Fibroblast of lung (primary cell): ENCODE measurements around the gene CDH4. TPM values are rescaled to one million over a fixed set of nuclear protein-coding genes. Genes with fewer than 3 reads are reported as not detected.

Experiments used
- DNase-seq, 2 donors: peaks; one replicate each; pipeline versions ENCODE4 v3.0.0 to v3.0.0-alpha.2; 2010; ENCODE audit warnings: low read depth in 2 of 2
- H2AFZ ChIP-seq: 2 replicates; pipeline ENCODE4 v1.5.1; 2012; ENCODE audit warnings: low read length, control low read depth, inconsistent platforms
- H3K27ac ChIP-seq: 2 replicates; pipeline ENCODE4 v1.5.1; 2011; ENCODE audit warnings: low read length, control low read depth; ENCODE audit not compliant: insufficient read depth
- H3K27me3 ChIP-seq: 2 replicates; pipeline ENCODE4 v1.5.1; 2011; ENCODE audit warnings: mild to moderate bottlenecking, low read length; ENCODE audit not compliant: control insufficient read depth, insufficient read depth
- H3K36me3 ChIP-seq: 2 replicates; pipeline ENCODE4 v1.5.1; 2011; ENCODE audit warnings: low read length; ENCODE audit not compliant: control insufficient read depth, insufficient read depth
- H3K4me1 ChIP-seq: 2 replicates; pipeline ENCODE4 v1.5.1; 2011; ENCODE audit warnings: low read length; ENCODE audit not compliant: control insufficient read depth, insufficient read depth; ENCODE audit errors: extremely low read depth
- H3K4me2 ChIP-seq: 2 replicates; pipeline ENCODE4 v1.5.1; 2011; ENCODE audit warnings: low read length, control low read depth; ENCODE audit not compliant: insufficient read depth; ENCODE audit errors: extremely low read depth
- H3K4me3 ChIP-seq, 4 experiments: fragments of 200-600 bp in 1 of 4; sonication (generic) in 1 of 4; replicated peaks in 1 of 4; 2 replicates each; pipeline ENCODE4 v1.5.1; 2011 to 2016; ENCODE audit warnings: low read length in 4 of 4, low read depth in 3 of 4, mild to moderate bottlenecking in 3 of 4, control low read depth in 2 of 4, inconsistent platforms in 1 of 4, mixed read lengths in 1 of 4; ENCODE audit not compliant: insufficient read depth in 1 of 4; ENCODE audit errors: control extremely low read depth in 1 of 4
- H3K79me2 ChIP-seq: 2 replicates; pipeline ENCODE4 v1.5.1; 2012; ENCODE audit warnings: mild to moderate bottlenecking, low read length, inconsistent platforms; ENCODE audit not compliant: control insufficient read depth, insufficient read depth
- H3K9ac ChIP-seq: 2 replicates; pipeline ENCODE4 v1.5.1; 2011; ENCODE audit warnings: mild to moderate bottlenecking, low read length, control low read depth; ENCODE audit not compliant: insufficient read depth
- H3K9me3 ChIP-seq: 2 replicates; pipeline ENCODE4 v1.5.1; 2012; ENCODE audit warnings: low read depth, low read length; ENCODE audit not compliant: control insufficient read depth, insufficient read depth
- H4K20me1 ChIP-seq: 2 replicates; pipeline ENCODE4 v1.5.1; 2011; ENCODE audit warnings: low read length; ENCODE audit not compliant: control insufficient read depth, insufficient read depth; ENCODE audit errors: extremely low read depth
- EZH2 ChIP-seq: IDR thresholded peaks from 2 replicates; pipeline ENCODE4 v1.5.1; 2012; ENCODE audit warnings: low read length, control low read depth, mild to moderate bottlenecking; ENCODE audit errors: missing control alignments
- polyA plus RNA-seq, 2 donors: library from polyadenylated mRNA; depleted of rRNA in 1 of 2; stranded (reverse) in 1 of 2; unstranded in 1 of 2; fragments of >200 nt; gene quantifications; 2 replicates each; pipeline ENCODE4 v1.2.1, GENCODE V29; 2011 to 2012; ENCODE audit warnings: missing spikeins in 1 of 2
- total RNA-seq: library from RNA; depleted of rRNA; stranded (reverse); fragments of >200 nt; gene quantifications from 2 replicates; pipeline ENCODE4 v1.2.1, GENCODE V29; 2014
- TF ChIP-seq, protein P1 (sequence below), 2 donors: IDR thresholded peaks in 1 of 2; conservative IDR thresholded peaks in 1 of 2; 1 replicate in 1 of 2; 2 replicates in 1 of 2; pipeline ENCODE4 v1.5.1; 2011 to 2012; ENCODE audit warnings: low read length in 2 of 2, control low read depth in 1 of 2, inconsistent platforms in 1 of 2, low read depth in 1 of 2, mild to moderate bottlenecking in 1 of 2

The CDH4 gene
- total and polyA plus RNA-seq, 2 donors (not counting 1 experiment from before 2014, with no cell fraction given) = 4.8 to 6.8 TPM

DNA sequence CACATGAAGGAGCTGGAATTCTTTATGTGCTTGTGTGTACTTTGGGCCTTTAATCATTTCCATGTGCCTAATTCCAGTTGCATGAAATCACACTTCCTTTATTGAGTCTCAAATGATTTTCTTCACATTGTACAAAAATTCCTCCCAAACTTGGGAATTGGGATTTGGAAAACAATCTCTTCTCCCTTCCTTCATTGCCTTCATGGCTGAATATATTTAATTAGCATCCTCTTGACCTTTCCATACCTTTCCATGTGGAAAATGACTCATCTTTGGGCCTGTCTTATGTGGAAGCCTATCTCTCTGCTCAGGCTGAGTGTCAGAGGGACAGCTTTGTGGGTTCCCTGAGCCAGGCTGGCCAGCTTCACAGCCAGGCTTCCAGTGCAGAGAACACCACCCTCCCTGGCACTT is 33.0 kb upstream of the CDH4 start:
- no peak overlapping the region for H3K4me3 ChIP-seq
- H3K27me3 ChIP-seq = peaks cover 10% of the 10 kb centered on the region
- TF ChIP-seq, protein P1, sequence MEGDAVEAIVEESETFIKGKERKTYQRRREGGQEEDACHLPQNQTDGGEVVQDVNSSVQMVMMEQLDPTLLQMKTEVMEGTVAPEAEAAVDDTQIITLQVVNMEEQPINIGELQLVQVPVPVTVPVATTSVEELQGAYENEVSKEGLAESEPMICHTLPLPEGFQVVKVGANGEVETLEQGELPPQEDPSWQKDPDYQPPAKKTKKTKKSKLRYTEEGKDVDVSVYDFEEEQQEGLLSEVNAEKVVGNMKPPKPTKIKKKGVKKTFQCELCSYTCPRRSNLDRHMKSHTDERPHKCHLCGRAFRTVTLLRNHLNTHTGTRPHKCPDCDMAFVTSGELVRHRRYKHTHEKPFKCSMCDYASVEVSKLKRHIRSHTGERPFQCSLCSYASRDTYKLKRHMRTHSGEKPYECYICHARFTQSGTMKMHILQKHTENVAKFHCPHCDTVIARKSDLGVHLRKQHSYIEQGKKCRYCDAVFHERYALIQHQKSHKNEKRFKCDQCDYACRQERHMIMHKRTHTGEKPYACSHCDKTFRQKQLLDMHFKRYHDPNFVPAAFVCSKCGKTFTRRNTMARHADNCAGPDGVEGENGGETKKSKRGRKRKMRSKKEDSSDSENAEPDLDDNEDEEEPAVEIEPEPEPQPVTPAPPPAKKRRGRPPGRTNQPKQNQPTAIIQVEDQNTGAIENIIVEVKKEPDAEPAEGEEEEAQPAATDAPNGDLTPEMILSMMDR (conservative IDR thresholded peaks at IDR 0.05 in 1 of 2, IDR thresholded peaks at IDR 0.05 in 1 of 2; ENCODE audit: low read depth in 1 of 2, low read length in 2 of 2) = no peak
- no peak for TF ChIP-seq EZH2
- DNase-seq = peak; percentile 12 to 59
- no peaks in the 10 kb centered on the region for H3K79me2 ChIP-seq
- peaks cover 6% of the 10 kb centered on the region for H3K4me1 ChIP-seq
- no peak overlapping the region for H3K27ac ChIP-seq
- H4K20me1 ChIP-seq = no peaks in the 10 kb centered on the region
- H3K9me3 ChIP-seq = no peaks in the 10 kb centered on the region
- H3K9ac ChIP-seq = no peak overlapping the region
- no peak overlapping the region for H3K4me2 ChIP-seq
- H3K36me3 ChIP-seq = no peaks in the 10 kb centered on the region
- no peak overlapping the region for H2AFZ ChIP-seq

DNA sequence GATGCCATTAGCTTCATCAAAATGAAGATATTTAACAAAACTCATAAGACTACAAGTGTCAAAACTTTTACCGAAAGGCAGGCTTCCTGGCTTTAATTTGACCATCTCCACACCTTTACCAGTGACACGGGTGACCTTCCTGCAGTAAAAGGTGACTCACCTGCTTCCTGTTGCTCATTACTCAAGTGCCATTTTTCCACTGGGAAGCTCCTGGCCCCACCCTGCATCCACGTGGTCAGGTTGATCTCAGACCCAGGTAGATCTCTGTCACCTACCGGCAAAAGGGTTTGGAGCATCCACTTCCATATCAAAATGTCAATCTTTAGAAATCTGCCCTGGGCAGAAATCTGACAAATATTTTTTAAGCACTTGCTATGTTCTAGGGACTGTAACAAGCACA is 31.9 kb upstream of the CDH4 start:
- TF ChIP-seq, protein P1 (conservative IDR thresholded peaks at IDR 0.05 in 1 of 2, IDR thresholded peaks at IDR 0.05 in 1 of 2; ENCODE audit: low read depth in 1 of 2, low read length in 2 of 2) = no peak
- TF ChIP-seq EZH2 = no peak
- DNase-seq = no peak
- Histone ChIP-seq H3K9ac (no peak overlapping the region), H3K9me3 (no peaks in the 10 kb centered on the region), H2AFZ (no peak overlapping the region), H3K4me1 (peaks cover 6% of the 10 kb centered on the region), H3K4me3 (no peak overlapping the region), H4K20me1 (no peaks in the 10 kb centered on the region), H3K79me2 (no peaks in the 10 kb centered on the region), H3K27me3 (peaks cover 10% of the 10 kb centered on the region), H3K36me3 (no peaks in the 10 kb centered on the region), H3K4me2 (no peak overlapping the region), H3K27ac (no peak overlapping the region)

DNA sequence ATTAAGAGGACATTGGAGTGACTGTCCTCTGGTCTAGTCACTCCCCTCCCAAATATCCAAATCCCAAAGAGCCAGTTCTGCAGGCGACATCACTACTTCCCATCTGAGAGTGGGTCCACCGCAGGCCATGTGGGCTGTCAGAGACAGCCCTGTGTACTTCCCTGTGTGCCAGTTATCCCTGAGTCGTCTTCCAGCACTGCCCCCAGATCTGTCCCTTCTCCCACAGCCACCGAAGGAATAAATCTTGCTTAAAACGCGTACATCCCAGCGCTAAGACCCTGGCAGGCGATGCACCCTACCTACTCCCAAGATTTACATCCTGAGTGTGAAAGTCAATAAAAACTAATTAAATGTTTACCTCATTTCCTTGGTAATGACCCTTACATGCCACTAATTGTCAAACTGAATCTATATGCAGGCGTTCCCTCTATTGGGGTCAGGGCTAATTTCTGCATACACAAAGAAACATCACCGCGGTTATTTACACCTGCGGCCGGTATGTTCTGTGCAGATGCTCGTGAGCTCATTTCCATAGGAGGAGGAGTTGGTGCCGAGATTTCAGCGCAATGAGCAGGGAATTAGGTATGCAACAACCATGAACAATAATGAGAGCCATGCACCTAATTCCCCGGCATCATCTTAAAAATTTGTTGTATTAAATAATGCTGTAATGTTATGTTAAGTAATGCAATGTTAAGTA is 31.3 kb upstream of the CDH4 start:
- H2AFZ ChIP-seq = no peak overlapping the region
- H3K36me3 ChIP-seq = no peaks in the 10 kb centered on the region
- H3K4me2 ChIP-seq = no peak overlapping the region
- H3K79me2 ChIP-seq = no peaks in the 10 kb centered on the region
- no peaks in the 10 kb centered on the region for H4K20me1 ChIP-seq
- TF ChIP-seq, protein P1 (conservative IDR thresholded peaks at IDR 0.05 in 1 of 2, IDR thresholded peaks at IDR 0.05 in 1 of 2; ENCODE audit: low read depth in 1 of 2, low read length in 2 of 2) = no peak
- TF ChIP-seq EZH2 = no peak
- peaks cover 6% of the 10 kb centered on the region for H3K4me1 ChIP-seq
- no peak overlapping the region for H3K27ac ChIP-seq
- DNase-seq = no peak
- H3K4me3 ChIP-seq = no peak overlapping the region
- H3K9ac ChIP-seq = no peak overlapping the region
- H3K27me3 ChIP-seq = peaks cover 10% of the 10 kb centered on the region
- no peaks in the 10 kb centered on the region for H3K9me3 ChIP-seq
